ENCODE data around the gene SGPP2. TPM values are rescaled to one million over a fixed set of nuclear protein-coding genes. Genes with fewer than 3 reads are reported as not detected.
A peak's percentile ranks its signal among the peaks of the same experiment; 100 is the strongest.
"Not testable (repeated sequence)": the region's sequence is repeated elsewhere in the genome, so short reads cannot be mapped to it uniquely, and the experiment has no call there.

The SGPP2 gene, protein sequence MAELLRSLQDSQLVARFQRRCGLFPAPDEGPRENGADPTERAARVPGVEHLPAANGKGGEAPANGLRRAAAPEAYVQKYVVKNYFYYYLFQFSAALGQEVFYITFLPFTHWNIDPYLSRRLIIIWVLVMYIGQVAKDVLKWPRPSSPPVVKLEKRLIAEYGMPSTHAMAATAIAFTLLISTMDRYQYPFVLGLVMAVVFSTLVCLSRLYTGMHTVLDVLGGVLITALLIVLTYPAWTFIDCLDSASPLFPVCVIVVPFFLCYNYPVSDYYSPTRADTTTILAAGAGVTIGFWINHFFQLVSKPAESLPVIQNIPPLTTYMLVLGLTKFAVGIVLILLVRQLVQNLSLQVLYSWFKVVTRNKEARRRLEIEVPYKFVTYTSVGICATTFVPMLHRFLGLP
- under 0.01 TPM for total RNA-seq

DNA sequence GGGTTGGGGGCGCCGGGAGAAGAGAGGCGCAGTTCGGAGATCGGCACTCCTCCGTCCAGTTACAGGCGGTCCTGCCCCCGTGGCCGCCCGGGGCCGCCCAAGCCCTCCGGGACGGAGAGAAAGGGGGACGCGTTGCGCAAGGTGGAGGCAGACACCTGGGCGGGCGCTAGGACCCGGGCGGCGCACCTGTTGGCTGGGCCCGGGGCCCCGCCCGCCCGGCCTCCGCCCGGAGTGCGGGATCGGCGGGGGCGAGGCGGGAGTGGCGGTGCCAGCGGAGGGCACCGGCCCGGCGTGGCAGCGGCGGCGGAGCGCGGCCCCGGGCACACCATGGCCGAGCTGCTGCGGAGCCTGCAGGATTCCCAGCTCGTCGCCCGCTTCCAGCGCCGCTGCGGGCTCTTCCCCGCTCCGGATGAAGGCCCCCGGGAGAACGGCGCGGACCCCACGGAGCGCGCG is at the start of gene SGPP2:
Gene SGPP2 (plus strand): TSS at position 268 of the 453 bp plus-strand sequence. CDS start 60 bp downstream, at position 328.
- no peak for DNase-seq (ENCODE audit: low read depth in 2 of 3, low spot score in 2 of 3)

DNA sequence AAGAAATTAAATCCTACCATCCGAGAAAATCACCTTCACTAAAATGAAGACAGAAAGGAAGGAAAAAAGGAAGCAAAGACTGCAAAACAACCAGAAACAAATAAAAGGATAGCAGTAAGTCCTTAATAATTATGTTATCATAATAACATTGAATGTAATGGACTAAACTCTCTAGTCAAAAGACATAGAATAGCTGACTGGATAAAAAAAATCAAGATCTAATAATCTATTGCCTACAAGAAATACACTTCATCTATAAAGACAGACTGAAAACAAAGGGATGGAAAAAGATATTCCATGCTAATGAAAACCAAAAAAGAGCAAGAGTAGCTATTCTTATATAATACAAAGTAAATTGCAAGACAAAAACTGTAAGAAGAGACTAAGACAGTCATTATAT is 48.5 kb upstream of the SGPP2 start:
- DNase-seq (ENCODE audit: low read depth in 2 of 3, low spot score in 2 of 3), result no peak

- DNase-seq (ENCODE audit: low read depth in 2 of 3, low spot score in 2 of 3), result no peak
Observed at GRCh38 chr2:222380456-222380855, 43.9 kb upstream of the SGPP2 start.

GRCh38 chr2:222381566-222381965 is 42.8 kb upstream of the SGPP2 start:
- no peak for DNase-seq (ENCODE audit: low read depth in 2 of 3, low spot score in 2 of 3)

GRCh38 chr2:222383255-222383654 is 41.1 kb upstream of the SGPP2 start:
- DNase-seq (ENCODE audit: low read depth in 2 of 3, low spot score in 2 of 3), result no peak

DNA sequence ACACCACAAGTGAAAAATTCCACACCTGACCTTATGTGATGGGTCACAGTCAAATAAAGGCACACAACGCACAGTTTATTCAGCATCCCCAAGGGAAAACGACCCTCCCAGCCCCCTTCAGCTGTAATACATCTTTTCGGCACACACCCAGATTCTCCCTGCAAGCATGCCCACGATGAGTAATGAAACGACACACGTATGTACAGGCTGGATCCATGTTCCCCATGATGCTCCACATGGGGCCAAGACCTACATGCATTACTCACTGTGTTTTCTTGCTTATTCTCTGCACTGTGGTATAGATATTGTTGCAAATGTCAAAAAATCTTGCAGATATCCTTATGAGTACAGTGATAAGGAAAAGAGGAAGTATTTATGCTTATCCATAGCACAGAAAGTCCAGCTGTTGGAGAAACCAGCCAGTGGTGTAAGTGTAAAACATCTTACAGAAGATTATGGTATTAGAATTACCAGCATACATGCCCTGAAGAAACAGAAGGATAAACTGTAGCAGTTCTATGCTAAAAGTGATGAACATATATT is 32.5 kb upstream of the SGPP2 start:
- DNase-seq (ENCODE audit: low read depth in 2 of 3, low spot score in 2 of 3), result peak in 2 of 3 donors; percentile 18 to 81

- no peak for DNase-seq (ENCODE audit: low read depth in 2 of 3, low spot score in 2 of 3)
Observed at GRCh38 chr2:222393733-222394267, 30.5 kb upstream of the SGPP2 start.

GRCh38 chr2:222398446-222398885 is 25.9 kb upstream of the SGPP2 start:
- no peak for DNase-seq (ENCODE audit: low read depth in 2 of 3, low spot score in 2 of 3)

- no peak for DNase-seq (ENCODE audit: low read depth in 2 of 3, low spot score in 2 of 3)
Observed at GRCh38 chr2:222399038-222399783, 25.1 kb upstream of the SGPP2 start.

DNA sequence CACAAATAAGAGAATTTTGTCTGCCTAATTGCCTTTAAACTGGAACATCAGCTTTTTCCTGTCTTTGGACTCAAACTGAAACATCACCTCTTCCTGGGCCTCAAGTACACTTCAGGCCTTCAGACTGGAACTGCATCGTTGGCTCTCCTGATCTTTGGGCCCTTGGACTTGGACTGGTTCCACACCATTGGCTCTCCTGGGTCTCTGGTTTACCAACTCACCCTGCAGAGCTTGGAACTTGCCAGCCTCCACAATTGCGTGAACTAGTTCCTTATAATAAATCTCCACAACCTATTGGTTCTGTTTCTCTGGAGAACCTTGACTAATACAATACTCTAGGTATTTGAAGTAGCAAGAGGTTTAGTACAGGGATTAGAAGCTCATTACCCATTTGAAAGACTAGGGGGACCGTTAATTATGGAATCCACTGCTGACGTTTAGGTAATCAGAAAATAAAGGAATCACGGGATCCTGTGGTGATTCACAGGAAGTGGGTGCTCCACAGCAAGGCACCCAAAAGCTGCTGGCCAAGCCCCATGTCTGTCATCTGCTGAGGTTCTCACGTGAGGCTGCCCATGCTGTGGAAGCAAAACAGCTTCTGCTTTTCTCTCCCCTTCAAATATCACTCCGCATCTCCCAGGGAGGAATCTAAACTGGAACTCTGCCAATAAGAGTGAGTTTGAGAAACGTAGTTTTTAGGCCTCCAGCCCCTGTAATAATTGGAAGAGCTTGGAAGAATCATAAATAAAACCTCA is 20.0 kb upstream of the SGPP2 start:
- peak in 2 of 3 donors; percentile 83 to 89 for DNase-seq (ENCODE audit: low read depth in 2 of 3, low spot score in 2 of 3)

- no peak for DNase-seq (ENCODE audit: low read depth in 2 of 3, low spot score in 2 of 3)
Observed at GRCh38 chr2:222408684-222409083, 15.7 kb upstream of the SGPP2 start.

- DNase-seq (ENCODE audit: low read depth in 2 of 3, low spot score in 2 of 3), result no peak
Observed at GRCh38 chr2:222410534-222410933, 13.8 kb upstream of the SGPP2 start.

- DNase-seq (ENCODE audit: low read depth in 2 of 3, low spot score in 2 of 3), result not testable (repeated sequence)
Observed at GRCh38 chr2:222412334-222412733, 12.0 kb upstream of the SGPP2 start.

- no peak for DNase-seq (ENCODE audit: low read depth in 2 of 3, low spot score in 2 of 3)
Observed at GRCh38 chr2:222413295-222413911, 10.9 kb upstream of the SGPP2 start.

DNA sequence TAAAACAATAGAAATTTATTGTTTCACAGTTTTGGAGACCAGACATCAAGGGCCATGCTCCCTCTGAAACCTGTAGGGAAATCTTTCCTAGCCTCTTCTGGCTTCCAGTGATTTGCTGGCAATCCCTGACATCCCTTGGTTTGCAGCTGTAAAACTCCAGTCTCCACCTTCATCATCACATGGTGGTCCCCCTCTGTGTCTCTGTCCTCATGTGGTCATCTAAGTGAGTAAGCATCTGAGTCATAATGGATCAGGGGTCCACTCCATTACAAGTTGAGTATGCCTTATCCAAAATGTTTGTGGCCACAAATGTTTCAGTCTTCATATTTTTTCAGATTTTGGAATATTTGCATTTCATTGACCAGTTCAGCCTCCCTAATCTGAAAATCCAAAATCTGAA is 5.6 kb upstream of the SGPP2 start:
- DNase-seq (ENCODE audit: low read depth in 2 of 3, low spot score in 2 of 3), result no peak

DNA sequence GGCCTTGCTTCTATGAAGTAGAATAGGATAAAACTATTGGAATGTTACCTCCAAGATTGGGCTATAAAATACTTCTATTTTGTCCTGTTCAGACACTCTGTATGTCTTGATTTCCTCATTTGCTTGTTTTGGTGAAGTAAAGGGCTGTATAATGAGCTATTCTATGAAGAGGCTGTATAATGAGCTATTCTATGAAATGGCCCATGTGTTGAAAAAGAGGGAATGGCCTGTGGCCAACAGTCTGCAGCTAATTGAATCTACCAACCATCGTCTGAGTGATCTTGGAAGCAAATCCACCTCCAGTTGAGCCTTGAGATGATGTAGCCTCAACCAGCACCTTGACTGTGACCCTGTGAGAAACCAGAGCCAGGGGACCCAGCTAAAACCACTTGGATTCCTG is 3.8 kb upstream of the SGPP2 start:
- no peak for DNase-seq (ENCODE audit: low read depth in 2 of 3, low spot score in 2 of 3)

DNA sequence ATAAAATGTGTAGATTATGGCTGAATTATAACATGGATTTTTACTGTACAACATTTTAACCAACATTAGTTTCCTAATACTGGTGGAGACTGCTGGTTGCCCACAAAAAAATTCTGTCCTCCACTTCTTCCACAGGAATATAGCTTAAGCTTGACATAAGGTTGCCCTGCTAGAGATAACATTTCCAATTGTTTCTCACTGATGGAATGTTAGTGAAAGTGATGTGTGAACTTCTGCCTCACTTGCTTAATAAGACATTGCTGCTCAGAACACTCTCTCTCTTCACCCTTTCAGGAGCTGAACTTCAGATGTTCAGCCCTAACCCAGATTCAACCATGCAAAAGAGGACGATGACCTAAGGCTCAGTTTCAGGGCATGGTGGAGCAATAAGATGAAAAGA is 2.7 kb upstream of the SGPP2 start:
- DNase-seq (ENCODE audit: low read depth in 2 of 3, low spot score in 2 of 3), result no peak

- DNase-seq (ENCODE audit: low read depth in 2 of 3, low spot score in 2 of 3), result no peak
Observed at GRCh38 chr2:222423186-222423585, 1.2 kb upstream of the SGPP2 start.

- DNase-seq (ENCODE audit: low read depth in 2 of 3, low spot score in 2 of 3), result peak in 1 of 3 donors; percentile 27
Observed at GRCh38 chr2:222423632-222424275, 589 bp upstream of the SGPP2 start.

Measured in hematopoietic multipotent progenitor cell (in vitro differentiated cells).